Heart right ventricle (tissue), 16 donors: Measurements from ENCODE around the gene ISX. TPM values are rescaled to one million over a fixed set of nuclear protein-coding genes. Genes with fewer than 3 reads are reported as not detected.
"Not testable (repeated sequence)": the region's sequence is repeated elsewhere in the genome, so short reads cannot be mapped to it uniquely, and the experiment has no call there.

Experiments used
- ATAC-seq, 8 donors: fragments of 200-7000 bp; cut with Tn5 transposase; one replicate each; pipeline ENCODE4 v1.9.1; 2020; ENCODE audit warnings: mild to moderate bottlenecking in 8 of 8, moderate library complexity in 8 of 8, moderate number of reproducible peaks in 1 of 8
- DNase-seq, 2 donors: peaks; one replicate each; pipeline ENCODE4 v3.0.0-alpha.2; 2020
- H3K27ac ChIP-seq, 10 donors: fragments of 200-600 bp; sonication (generic) in 2 of 10; one replicate each; pipeline versions ENCODE4 v1.5.0 to v1.8.0; 2020 to 2022; ENCODE audit warnings: mild to moderate bottlenecking in 3 of 10
- H3K27me3 ChIP-seq, 7 donors: fragments of 200-600 bp; one replicate each; pipeline ENCODE4 v1.8.0; 2021 to 2022; ENCODE audit warnings: mild to moderate bottlenecking in 2 of 7
- H3K36me3 ChIP-seq, 9 donors: fragments of 200-600 bp; sonication (generic) in 1 of 9; one replicate each; pipeline versions ENCODE4 v1.5.0 to v1.8.0; 2020 to 2022; ENCODE audit warnings: mild to moderate bottlenecking in 2 of 9
- H3K4me1 ChIP-seq, 9 donors: fragments of 200-600 bp; sonication (generic) in 1 of 9; one replicate each; pipeline versions ENCODE4 v1.5.0 to v1.8.0; 2020 to 2022; ENCODE audit warnings: mild to moderate bottlenecking in 4 of 9
- H3K4me3 ChIP-seq, 10 donors: fragments of 200-600 bp; sonication (generic) in 2 of 10; one replicate each; pipeline versions ENCODE4 v1.5.0 to v1.8.0; 2020 to 2022; ENCODE audit warnings: mild to moderate bottlenecking in 7 of 10, moderate library complexity in 2 of 10
- H3K9me3 ChIP-seq, 11 donors: fragments of 200-600 bp in 10 of 11; sonication (generic) in 2 of 11; one replicate each; pipeline versions ENCODE4 v1.5.0 to v1.8.0; 2013 to 2022; ENCODE audit warnings: mild to moderate bottlenecking in 2 of 11, control low read depth in 1 of 11, moderate library complexity in 1 of 11
- CTCF ChIP-seq, 9 donors: fragments of 200-600 bp; sonication (generic) in 2 of 9; IDR thresholded peaks; one replicate each; pipeline versions ENCODE4 v1.5.0 to v1.8.0; 2021 to 2022; ENCODE audit warnings: antibody characterized with exemption in 9 of 9, mild to moderate bottlenecking in 5 of 9, moderate library complexity in 1 of 9
- WGBS, 2 donors: extraction: QIAGEN DNeasy Blood & Tissue Kit; methylation state at CpG; one replicate each; pipeline ENCODE4 v1.1.7; 2013; ENCODE audit warnings: inconsistent platforms in 1 of 2; 5-methylcytosine and 5-hydroxymethylcytosine counted together
- intact Hi-C, 10 donors: fragments of 100-400 bp; cut with DNase I; formaldehyde crosslinking; loops; one replicate each; pipeline versions ENCODE4 v1.11.1 to v1.14.2; 2022
- polyA plus RNA-seq, 2 donors: library from polyadenylated mRNA; stranded (reverse); fragments of 200-250 nt; gene quantifications; one replicate each; pipeline ENCODE4 v1.2.3, GENCODE V29; 2013
- total RNA-seq, 10 donors: library from RNA; stranded (reverse); fragmentation: NEBNext Ultra II Directional in 3 of 10; extraction: Animal tissue kit (Norgen Biotek cat#: 25700) in 3 of 10; gene quantifications; one replicate each; pipeline versions ENCODE4 v1.2.1 to v1.2.4, GENCODE V29; 2021 to 2023
- donor health status: Arrhythmogenic right ventricular cardiomyopathy.
- donor health status: ischemic (EF 13 %, LVEDD 7.1; RV severe dilation, severe dysfunction).
- donor health status: healthy with polysubstance abuse.
- donor health status: DM: no; HTN: yes; CAD: no.
- donor health status: DM: no; HTN: no; CAD: no.
- donor health status: ischemic (EF 25% LVEDD 6.9; RV normal size, moderate dysfunction).
- donor health status: ischemic (EF 25% LVEDD 5.7; RV mildly dilated, moderate dysfunction).
- donor health status: healthy.
- donor health status: DM: yes; HTN: yes; CAD: no.
- donor health status: Ischemic cardiomyopathy.
- donor health status: ischemic (EF 35%, LVEDD 5.7; RV mildly dilated, moderate dysfunction).
- donor health status: nonischemic (EF 11% LVEDD 7.7; RV severe dilation, severe dysfunction).
- donor health status: DM: yes; HTN: yes; CAD: no.
- donor health status: PGD.
- donor health status: ischemic (EF 29% LVEDD 5.4; RV normal size, mild dysfunction).
- donor health status: nonischemic (EF 23%, LVEDD 6.1; RV moderate dilation, normal function).

The ISX gene
- total and polyA plus RNA-seq, 12 donors, result not detected

GRCh38 chr22:35021161-35021560 is 44.8 kb upstream of the ISX start:
- H3K27me3 ChIP-seq, result peaks cover 5 to 62% (median 28%) of the 10 kb centered on the region in 7 donors
- DNase-seq (no peak), ATAC-seq (no peak)
- no peaks in the 10 kb centered on the region for H3K36me3 ChIP-seq
- intact Hi-C loops, result loop anchor here in 7 of 10 donors (5.0 to 10.0 kb wide), 5 partner anchors 604 to 1716 kb away; partner anchors contain the start of gene LARGE1 (in 3 of the 7)
- no peak overlapping the region for H3K27ac ChIP-seq
- no peak for TF ChIP-seq CTCF (IDR thresholded peaks at IDR 0.05)
- H3K4me3 ChIP-seq, result no peak overlapping the region
- no peaks in the 10 kb centered on the region for H3K4me1 ChIP-seq
- H3K9me3 ChIP-seq, result peaks cover 0 to 6% (median 0%) of the 10 kb centered on the region in 11 donors
- 71 to 76% methylated on average over 7 of the region's 7 CpGs for WGBS, 2 donors

- no peak for TF ChIP-seq CTCF (IDR thresholded peaks at IDR 0.05)
- ATAC-seq, result no peak
- H3K9me3 ChIP-seq, result peaks cover 0 to 8% (median 0%) of the 10 kb centered on the region in 11 donors
- H3K36me3 ChIP-seq, result no peaks in the 10 kb centered on the region
- 90 to 95% methylated on average over 5 of the region's 5 CpGs for WGBS, 2 donors
- H3K27me3 ChIP-seq, result peaks cover 5 to 54% (median 28%) of the 10 kb centered on the region in 7 donors
- no peak overlapping the region for H3K27ac ChIP-seq
- no peaks in the 10 kb centered on the region for H3K4me1 ChIP-seq
- DNase-seq, result no peak
- intact Hi-C loops, result loop anchor here in 7 of 10 donors (5.0 to 10.0 kb wide), 5 partner anchors 605 to 1717 kb away; partner anchors contain the start of gene LARGE1 (in 3 of the 7)
- H3K4me3 ChIP-seq, result no peak overlapping the region
Observed at GRCh38 chr22:35022291-35022690, 43.7 kb upstream of the ISX start.

- ATAC-seq, result peak in 5 of 8 donors; percentile 51 to 75 (median 54)
- peaks cover 5 to 55% (median 28%) of the 10 kb centered on the region in 7 donors for H3K27me3 ChIP-seq
- 21 to 24% methylated on average over 25 of the region's 25 CpGs for WGBS, 2 donors
Observed at GRCh38 chr22:35023692-35024363, 42.1 kb upstream of the ISX start.

GRCh38 chr22:35024364-35024692 is 41.6 kb upstream of the ISX start:
- WGBS, 2 donors, result 27 to 36% methylated on average over 16 of the region's 16 CpGs
- DNase-seq (no peak), ATAC-seq (no peak)
- H3K36me3 ChIP-seq, result no peaks in the 10 kb centered on the region
- H3K4me3 ChIP-seq, result no peak overlapping the region
- TF ChIP-seq CTCF (IDR thresholded peaks at IDR 0.05), result peak in 2 of 9 donors; percentile 7 to 25
- H3K27ac ChIP-seq, result no peak overlapping the region
- intact Hi-C loops, result loop anchor here in 7 of 10 donors (5.0 to 10.0 kb wide), 5 partner anchors 607 to 1720 kb away; partner anchors contain the start of gene LARGE1 (in 3 of the 7)
- peaks cover 0 to 8% (median 0%) of the 10 kb centered on the region in 11 donors for H3K9me3 ChIP-seq
- H3K27me3 ChIP-seq, result peaks cover 5 to 53% (median 29%) of the 10 kb centered on the region in 7 donors
- no peaks in the 10 kb centered on the region for H3K4me1 ChIP-seq

More at GRCh38 chr22:35023692-35024363, 42.1 kb upstream of the ISX start:
- Histone ChIP-seq H3K4me1 (no peaks in the 10 kb centered on the region), H3K4me3 (no peak overlapping the region), H3K9me3 (peaks cover 0 to 8% (median 0%) of the 10 kb centered on the region in 11 donors), H3K27ac (no peak overlapping the region), H3K36me3 (no peaks in the 10 kb centered on the region)
- TF ChIP-seq CTCF (IDR thresholded peaks at IDR 0.05), result peak; percentile 70 to 90 (median 87)
- intact Hi-C loops, result loop anchor here in 7 of 10 donors (5.0 to 10.0 kb wide), 5 partner anchors 607 to 1719 kb away; partner anchors contain the start of gene LARGE1 (in 3 of the 7)
- peak; percentile 45 to 73 for DNase-seq

- H3K4me1 ChIP-seq, intact Hi-C loops, ATAC-seq, DNase-seq, H3K36me3 ChIP-seq, H3K4me3 ChIP-seq, H3K27ac ChIP-seq, H3K9me3 ChIP-seq: not testable (repeated sequence)
- H3K27me3 ChIP-seq, result peaks cover 0 to 32% (median 16%) of the 10 kb centered on the region in 7 donors
- WGBS, 2 donors, result 81% methylated on average over 5 of the region's 5 CpGs
Observed at GRCh38 chr22:35030112-35030511, 35.8 kb upstream of the ISX start.
